Measurements from ENCODE around the gene NBAS.

DNA sequence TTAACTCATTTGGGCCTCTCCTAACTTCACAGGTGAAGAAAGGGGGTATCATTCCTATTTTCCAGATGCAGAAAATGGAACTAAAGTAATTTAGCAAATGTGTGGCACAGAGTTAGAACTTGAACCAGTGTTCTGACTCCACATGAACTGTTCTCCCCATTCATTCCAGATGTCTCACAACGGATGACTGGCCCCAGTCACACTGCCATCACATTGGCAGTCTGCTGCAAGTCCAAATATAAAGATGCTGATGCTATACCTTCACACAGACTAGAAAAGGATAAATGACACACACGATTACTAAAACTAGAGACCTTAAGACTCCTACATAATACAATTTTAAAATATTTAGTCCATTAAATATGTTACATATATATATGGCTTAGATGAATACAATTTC is 195.7 kb downstream of the NBAS start:
- TF ChIP-seq, protein P1, sequence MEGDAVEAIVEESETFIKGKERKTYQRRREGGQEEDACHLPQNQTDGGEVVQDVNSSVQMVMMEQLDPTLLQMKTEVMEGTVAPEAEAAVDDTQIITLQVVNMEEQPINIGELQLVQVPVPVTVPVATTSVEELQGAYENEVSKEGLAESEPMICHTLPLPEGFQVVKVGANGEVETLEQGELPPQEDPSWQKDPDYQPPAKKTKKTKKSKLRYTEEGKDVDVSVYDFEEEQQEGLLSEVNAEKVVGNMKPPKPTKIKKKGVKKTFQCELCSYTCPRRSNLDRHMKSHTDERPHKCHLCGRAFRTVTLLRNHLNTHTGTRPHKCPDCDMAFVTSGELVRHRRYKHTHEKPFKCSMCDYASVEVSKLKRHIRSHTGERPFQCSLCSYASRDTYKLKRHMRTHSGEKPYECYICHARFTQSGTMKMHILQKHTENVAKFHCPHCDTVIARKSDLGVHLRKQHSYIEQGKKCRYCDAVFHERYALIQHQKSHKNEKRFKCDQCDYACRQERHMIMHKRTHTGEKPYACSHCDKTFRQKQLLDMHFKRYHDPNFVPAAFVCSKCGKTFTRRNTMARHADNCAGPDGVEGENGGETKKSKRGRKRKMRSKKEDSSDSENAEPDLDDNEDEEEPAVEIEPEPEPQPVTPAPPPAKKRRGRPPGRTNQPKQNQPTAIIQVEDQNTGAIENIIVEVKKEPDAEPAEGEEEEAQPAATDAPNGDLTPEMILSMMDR (optimal IDR thresholded peaks at IDR 0.05 in 1 of 3, IDR thresholded peaks at IDR 0.05 in 1 of 3, conservative IDR thresholded peaks at IDR 0.05 in 1 of 3; ENCODE audit: extremely low read depth in 1 of 3, insufficient read depth in 2 of 3, low read length in 3 of 3): no peak
- TF ChIP-seq EZH2 (IDR thresholded peaks at IDR 0.05; ENCODE audit: low read length): no peak

All from keratinocyte (primary cell).